Sigmoid colon (tissue), 4 donors: Measurements from ENCODE around the gene HACD4.

Experiments used
- EP300 ChIP-seq, 4 donors: sonication (generic); formaldehyde crosslinking; IDR thresholded peaks; one replicate each; pipeline ENCODE4 v1.6.1; 2017; ENCODE audit warnings: antibody characterized with exemption in 4 of 4
- TF ChIP-seq, protein P1 (sequence below), 4 experiments: fragments of 450-650 bp in 3 of 4; fragments of 200-600 bp in 1 of 4; IDR thresholded peaks; one replicate each; pipeline ENCODE4 v1.5.1; 2016 to 2019; ENCODE audit warnings: antibody characterized with exemption in 4 of 4, mild to moderate bottlenecking in 3 of 4, moderate library complexity in 2 of 4

DNA sequence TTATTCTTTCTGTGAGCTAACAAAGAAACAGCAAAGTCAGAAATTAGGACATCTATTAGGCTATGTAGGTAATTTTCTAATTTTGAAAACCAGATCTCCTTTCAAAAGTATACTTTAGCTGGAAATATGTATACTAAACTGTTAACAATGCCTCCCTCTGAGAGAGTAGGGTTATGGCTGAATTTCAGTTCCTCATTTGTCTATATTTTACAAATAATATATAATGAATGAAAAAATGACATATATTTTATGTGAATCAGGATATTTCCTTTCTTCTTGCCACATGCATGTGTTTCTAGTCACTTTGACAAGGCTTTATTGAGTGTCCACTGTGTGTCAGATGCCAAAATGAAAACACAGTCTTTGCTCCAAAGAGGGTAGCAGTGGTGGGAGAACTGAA is 15.4 kb downstream of the HACD4 start:
- TF ChIP-seq, protein P1, sequence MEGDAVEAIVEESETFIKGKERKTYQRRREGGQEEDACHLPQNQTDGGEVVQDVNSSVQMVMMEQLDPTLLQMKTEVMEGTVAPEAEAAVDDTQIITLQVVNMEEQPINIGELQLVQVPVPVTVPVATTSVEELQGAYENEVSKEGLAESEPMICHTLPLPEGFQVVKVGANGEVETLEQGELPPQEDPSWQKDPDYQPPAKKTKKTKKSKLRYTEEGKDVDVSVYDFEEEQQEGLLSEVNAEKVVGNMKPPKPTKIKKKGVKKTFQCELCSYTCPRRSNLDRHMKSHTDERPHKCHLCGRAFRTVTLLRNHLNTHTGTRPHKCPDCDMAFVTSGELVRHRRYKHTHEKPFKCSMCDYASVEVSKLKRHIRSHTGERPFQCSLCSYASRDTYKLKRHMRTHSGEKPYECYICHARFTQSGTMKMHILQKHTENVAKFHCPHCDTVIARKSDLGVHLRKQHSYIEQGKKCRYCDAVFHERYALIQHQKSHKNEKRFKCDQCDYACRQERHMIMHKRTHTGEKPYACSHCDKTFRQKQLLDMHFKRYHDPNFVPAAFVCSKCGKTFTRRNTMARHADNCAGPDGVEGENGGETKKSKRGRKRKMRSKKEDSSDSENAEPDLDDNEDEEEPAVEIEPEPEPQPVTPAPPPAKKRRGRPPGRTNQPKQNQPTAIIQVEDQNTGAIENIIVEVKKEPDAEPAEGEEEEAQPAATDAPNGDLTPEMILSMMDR (IDR thresholded peaks at IDR 0.05), result no peak
- TF ChIP-seq EP300 (IDR thresholded peaks at IDR 0.05), result no peak
